ENCODE results near the gene ARHGEF4.
A peak's percentile ranks its signal among the peaks of the same experiment; 100 is the strongest.
"Not testable (repeated sequence)": the region's sequence is repeated elsewhere in the genome, so short reads cannot be mapped to it uniquely, and the experiment has no call there.

ARHGEF4 gene

DNA sequence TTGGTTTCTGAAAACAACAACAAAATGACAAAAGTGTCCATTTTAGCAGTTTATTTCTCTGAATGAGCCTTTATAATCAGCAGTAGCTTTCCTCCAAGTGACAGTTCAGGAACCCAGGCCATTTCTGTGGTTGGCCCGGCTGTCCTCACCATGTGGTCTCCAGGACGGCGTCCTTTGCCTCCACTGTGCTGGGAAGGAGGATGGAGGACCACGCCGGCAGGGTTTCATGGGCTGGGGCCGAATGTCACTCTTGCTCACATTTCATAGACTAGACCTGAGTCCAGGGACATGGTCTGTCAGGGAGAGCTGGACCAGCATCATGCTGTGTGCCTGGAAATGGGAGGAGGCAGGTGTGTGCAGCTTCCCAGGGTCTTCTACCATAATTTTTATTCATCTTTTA is 50.9 kb downstream of the ARHGEF4 start:
- no peak for DNase-seq

DNA sequence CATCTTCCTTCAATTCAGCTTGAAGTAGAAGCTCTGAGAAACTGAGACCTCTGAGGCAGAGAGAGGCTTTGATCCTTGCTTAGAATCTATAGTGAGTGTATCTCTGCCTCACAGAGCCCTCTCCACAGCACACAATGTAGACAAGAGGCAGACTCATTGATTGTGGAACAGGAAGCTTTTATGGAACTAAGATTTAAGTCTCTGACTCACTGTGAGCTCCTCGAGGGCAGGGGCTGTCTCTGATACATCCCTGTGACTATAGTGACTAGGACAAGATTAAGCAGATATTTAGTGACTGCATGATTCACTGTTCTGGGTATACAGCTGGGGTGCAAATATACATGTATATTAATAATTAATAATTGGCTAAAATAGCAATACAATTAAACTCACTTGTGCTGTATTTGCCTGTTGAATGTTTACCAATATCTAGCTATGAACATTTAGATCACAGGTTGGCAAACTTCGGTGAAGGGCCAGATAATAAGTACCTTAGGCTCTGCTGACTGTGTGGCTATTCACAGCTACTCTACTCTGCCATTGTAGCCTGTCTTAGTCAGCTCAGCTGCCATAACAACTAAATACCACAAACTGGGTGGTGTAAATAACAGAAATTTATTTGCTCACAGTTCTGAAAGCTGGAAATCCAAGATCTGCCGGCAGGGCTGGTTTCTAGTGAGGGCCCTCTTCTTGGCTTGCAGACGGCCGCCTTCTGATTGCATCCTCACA is 54.4 kb downstream of the ARHGEF4 start:
- DNase-seq, result no peak

DNA sequence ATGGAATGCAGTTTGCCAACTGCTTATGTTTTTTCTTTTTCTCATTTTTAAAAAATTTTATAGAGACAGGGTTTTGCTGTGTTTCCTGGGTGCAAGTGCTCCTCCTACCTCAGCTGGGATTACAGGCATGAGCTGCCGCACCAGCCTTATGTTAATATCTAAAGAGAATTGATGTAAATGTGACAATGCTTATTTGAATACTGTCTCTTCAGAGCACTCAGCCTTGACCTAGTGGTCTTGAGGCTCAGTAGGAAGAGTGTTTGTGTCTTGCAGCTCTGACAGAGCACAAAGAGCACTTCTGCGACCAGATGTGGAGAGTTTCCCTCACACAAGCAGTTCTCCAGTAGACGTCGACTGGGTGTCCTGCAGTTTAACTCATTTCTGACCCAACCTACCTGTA is 55.3 kb downstream of the ARHGEF4 start:
- no peak for DNase-seq

DNA sequence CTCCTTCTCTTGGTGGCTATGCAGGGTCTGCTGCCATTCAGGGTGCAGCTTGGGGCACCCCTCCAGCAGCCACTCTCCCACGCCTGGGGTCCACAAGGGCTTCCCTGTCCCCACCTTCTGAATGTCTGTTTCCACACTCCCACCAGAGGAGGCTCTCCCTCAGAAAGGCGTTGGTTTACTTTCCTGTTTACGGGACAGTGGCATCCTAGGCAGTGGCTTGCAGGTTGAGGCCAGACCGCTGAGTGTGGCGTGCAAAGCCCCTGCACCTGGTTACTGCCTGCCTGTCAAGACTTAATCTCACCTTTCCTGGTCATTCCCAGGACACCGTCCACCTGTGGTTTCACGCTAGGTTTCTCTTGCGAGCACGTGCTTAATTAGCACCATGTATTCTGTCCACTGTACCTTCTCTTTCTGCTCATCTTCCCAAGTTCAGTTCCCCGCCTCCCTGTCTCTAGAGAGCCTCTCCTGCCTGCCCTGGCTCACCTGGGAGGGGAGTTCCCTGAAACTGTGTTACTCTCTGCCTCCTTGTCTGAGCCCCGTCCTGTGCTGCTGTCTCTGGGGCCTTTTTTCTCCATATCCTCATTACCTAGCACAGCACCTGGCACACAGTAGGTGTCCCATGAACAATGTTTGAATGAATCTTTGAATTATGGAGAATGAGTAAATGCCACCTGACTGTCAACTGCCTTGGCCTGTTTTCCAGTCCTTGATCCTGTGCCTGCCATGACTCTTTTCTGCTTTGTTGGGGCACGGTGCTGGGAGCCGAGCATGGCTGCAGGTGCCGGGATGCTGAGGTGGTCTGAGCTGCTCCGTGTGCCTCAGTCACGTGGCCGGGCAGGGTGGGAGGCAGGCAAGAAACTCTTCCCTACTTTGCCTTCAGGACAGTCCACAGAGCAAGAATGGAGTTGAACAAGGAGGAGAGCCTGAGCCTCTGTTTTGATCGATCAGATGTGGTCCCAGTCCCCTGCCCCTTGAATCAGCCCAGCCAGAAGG is 56.4 kb downstream of the ARHGEF4 start:
- no peak for DNase-seq

DNA sequence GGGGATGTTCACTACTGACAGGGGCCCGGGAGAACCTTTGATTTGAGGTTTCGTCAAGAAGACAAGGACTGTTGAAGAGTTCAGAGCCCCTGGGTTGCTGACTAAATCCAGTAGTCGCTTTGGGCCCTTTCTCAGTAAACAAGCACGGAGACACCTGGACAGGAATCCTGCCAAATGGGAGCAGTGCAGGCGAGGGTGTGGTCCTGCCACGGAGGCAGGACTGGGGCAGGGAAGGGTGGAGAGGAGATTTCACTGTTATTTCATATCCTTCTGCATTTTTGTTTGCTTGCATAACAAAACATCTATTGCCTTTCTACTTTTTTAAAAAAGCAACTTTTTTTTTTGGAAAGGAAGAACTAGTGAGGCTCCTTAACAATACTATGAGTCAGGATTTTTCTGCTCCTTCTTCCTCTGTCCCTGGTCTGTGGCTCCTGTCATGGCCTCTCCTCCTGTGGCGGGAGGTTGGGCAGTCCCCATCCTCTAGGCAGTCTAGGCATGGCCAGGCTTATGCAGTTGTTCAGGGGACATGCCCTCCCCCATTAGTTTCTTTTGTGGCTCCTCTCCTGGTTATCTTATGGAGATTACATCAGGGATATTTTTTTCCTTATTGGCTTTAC is 57.7 kb downstream of the ARHGEF4 start:
- DNase-seq, result no peak

DNA sequence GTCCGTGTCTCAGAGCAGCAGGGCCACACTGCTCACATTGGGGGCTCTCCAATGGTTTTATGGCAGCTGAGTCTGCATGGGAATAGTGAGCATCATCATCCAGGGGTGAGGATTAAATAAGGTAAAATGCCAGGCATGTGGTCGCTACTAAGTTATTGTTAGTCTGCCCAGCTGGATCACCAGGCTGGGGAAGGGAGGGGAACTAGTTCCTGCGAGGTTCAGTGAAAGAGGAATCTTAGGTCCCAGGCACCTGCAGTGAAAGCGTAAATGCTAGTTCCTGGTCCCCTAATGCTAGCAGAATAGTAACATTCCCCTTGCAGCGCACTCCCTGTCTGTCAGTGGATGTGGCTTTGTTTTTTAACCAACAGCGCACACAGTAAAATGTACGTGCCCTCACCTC is 60.1 kb downstream of the ARHGEF4 start:
- DNase-seq, result no peak

DNA sequence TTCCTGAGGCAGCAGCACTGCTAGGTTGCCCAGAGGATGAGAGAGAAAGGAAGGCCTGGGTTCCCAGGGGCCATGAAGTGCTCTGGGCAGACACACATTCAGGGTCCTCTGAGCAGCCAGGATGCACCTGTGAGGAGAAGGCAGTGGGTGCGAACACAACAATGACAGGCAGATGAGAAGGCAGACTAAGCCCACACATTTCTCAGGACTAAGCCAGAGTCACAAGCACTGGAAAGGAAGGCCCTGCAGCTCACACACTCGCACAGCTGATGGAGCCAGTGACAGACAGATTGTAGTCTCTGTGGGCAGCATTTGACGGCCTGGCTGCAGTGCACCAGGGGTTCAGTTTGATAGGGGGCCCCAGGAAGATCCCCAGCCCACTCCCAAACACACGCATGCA is 61.8 kb downstream of the ARHGEF4 start:
- no peak for DNase-seq

DNA sequence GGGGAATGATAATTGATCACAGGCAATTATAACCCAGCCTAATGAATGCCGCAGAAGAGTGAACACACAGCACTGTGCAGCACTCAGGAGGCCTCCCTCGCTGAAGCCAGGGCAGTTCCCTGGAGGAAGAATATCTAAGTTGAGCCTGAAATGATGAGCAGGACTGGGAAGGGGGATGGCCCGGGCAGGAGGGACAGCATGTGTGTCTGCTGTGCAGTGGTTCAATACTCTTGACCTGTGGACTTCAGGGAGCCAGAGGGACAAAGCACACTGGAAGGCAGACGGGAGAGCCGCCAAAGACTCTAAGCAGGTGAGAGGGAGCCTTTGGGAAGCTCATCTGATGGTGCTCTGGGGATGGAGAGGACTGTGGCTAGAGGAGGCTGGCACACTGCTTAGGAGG is 62.6 kb downstream of the ARHGEF4 start:
- DNase-seq, result no peak

DNA sequence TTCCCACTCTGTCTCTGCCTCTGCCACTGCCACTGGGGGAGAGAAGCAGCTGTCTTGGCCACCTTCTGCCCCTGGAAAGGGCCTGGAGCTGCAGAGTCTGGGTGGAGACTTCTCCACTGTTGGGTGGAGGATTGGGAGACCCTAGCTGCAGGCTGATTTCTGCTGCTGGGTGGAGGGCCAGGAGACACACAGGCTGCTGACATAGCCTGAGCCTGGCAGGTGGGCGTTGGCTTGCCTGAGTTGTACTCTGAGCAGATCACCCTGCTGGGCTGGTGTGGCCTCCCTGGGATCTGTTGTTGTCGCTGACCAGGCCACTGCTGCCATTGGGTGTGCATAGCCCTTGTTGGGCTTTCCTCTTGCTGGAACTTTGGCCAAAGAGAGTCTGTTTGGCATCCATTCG is 64.3 kb downstream of the ARHGEF4 start:
- no peak for DNase-seq

DNA sequence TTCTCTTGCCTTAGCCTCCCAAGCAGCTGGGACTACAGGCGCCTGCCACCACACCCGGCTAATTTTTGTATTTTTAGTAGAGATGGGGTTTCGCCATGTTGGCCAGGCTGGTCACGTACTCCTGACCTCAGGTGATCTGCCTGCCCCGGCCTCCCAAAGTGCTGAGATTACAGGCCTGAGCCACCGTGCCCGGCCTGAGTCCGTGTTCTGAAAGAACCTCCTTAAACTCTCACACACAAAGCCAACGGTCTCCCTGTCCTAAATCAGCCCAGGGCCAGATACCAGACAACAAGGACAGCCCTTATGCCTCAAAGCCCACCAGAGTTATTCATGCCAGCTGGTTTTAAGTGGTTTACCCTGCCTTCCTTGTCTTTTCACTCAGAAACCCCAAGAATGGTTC is 64.9 kb downstream of the ARHGEF4 start:
- not testable (repeated sequence) for DNase-seq

DNA sequence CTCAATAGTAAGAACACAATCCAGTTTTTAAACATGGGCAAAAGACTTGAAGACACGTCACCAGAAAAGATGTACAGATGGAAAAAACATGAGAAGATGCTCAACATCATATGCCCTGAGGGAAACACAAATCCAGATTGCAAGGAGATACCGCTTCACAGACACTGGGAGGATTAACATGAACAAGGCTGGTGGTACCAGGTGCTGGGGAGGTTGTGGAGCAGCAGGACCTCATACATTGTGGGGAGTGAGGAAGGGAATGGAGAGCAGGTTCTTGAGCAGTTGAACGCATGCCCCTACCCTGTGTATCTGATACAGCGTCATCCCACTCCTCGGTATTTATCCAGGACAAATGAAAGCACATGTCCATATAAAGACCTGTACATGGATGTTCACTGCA is 72.1 kb downstream of the ARHGEF4 start:
- no peak for DNase-seq

DNA sequence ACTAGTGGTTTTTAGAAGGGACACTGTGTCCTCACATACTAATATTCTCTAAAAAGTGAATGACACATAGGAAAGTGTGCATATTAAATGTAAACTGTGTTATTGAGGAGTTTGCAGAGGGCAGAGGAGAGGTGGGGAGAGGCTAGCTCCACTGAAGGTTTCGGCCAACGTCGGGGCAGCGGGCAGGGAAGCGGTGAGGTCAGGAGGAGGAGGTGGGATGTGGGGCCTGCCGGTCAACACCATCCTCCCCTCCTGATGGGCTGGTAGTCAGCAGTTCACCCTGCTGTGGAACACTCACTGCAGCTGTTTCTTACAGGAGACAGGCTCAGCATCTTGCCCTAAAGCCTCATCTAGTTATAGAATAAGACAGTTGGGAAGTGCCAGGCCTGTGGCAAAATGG is 74.2 kb downstream of the ARHGEF4 start:
- DNase-seq, result no peak

DNA sequence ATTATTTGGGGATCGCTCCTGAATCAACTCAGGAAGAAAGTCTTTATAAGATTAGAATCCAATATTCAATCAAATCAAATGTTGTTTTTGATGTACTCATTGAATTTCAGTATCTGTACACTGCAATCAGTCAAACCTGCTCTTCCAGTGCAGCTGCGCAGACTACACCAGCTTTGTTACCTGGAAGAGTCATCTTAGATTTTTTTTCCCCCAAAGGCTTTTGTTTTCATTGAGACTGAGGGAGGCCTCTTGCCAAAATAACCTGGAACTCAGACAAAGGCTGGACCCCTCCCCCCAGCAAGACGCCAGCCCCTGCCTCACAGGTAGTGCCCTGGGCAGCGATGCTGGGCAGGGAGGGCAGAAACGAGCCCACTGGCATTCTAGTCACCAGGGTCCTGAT is 74.8 kb downstream of the ARHGEF4 start:
- DNase-seq, result no peak

DNA sequence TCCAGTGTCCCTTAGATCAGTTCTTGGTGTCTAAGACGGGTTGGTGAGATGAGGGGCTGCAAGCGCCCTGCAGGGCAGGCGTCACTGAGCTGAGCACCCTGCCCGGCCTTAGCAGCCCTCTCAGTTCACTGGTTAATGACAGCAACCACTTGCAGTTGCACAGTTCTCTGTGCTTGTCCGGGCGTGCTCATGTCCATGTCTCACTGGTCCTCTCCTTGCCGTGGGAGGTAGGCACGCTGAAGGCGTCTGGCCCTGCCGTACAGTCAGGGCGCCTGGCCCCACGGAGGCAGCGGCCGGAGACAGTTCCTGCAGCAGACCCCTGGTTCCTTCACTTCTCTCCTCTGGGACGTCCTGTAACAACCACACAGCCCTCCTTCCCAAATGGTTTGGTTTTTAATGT is 75.3 kb downstream of the ARHGEF4 start:
- DNase-seq, result no peak

DNA sequence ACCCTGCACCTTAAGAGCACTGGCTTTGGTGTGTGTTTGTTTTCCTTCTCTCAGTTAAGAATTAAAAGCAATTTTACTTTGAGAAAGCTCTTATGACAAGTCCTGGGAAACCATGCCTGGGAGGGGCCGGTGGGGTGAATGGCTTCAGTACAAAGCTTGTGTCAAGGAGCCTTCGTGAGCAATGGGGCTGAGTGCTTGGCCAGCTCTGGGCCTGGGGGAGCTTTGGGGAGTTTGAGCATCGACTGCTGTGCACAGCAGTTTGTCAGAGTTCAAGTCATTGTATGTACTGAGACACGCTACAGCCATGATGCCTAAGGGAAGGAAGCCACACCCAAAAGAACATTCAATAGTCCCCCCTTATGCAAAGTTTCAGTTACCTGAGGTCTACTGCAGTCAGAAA is 75.8 kb downstream of the ARHGEF4 start:
- no peak for DNase-seq

DNA sequence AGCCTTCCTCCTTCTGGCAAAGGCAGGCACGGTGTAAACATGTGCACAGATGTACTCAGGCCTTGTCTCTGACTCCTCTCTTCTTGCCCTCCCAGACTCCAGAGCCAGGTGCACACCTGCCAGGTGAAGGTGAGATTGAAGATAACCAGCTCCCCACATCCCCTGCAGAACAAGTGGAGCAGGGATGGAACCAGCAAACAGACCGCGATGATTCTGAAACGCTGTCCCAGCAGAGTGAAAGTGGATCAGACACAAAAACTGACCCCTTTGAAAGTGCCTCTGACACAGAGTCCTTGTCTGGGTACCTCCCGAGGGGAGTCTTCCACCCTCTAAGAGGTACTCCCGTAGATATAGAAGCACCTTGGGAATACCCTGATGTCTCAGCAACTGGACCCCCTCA is 77.2 kb downstream of the ARHGEF4 start:
- no peak for DNase-seq

DNA sequence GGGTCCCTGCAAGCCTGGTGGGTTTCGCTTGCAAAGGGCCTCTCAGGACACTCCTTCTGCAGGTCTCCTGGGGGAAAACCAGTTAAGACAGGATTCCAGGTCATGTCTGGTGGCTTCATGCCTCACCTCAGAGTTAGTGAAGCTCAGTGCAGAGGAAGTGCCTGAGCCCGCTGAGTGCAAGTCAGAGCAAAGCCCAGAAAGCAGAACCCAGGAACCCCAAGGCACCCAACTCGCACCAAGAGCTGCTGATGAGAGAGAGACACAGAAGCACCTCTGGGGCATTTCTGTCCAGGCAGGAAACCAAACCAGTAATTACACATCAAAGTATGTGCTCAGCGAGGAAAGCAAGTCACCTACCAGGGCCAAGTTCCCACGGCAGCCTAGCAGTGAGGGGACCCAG is 78.4 kb downstream of the ARHGEF4 start:
- no peak for DNase-seq

DNA sequence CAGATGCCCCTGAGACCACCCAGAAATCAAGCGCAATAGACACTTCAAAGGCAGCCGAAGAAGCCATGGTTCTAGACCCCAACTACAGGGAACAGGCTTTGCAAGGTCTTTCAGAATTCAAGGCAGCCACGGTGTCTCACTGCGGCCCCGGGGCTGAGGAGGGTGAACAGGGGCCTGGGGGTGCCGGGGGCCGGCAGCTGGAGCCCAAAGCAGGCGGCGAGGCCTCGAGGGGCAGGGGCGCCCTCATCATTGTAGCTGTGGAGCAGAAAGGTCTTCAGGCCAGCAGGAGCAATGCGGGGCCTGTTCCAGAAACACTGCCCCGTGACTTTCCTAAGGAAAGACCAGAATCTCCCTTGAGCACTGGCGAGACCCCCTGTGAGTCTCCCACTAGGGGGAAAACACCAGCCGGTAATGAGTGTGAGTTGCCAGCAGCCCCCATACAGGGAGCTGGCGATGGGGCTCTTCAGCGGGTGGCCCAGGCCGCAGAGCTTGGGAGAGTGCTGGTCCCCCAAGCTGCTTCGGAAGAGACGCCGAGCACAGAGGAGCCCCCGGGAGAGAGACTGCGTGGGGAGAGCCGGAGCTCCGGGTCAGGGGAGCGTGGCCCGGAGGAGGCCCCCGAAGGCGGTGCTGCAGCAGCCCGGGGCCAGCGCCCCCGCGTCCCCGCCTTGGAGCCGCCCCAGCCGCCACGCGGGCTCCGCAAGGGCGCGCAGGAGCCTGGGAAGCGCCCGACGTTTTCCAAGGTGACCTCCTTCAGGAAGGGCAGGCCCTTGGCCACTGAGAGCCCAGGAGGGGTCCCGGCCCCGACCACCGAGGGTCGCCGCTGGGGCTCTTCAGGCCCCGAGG is 79.1 kb downstream of the ARHGEF4 start:
- no peak for DNase-seq

DNA sequence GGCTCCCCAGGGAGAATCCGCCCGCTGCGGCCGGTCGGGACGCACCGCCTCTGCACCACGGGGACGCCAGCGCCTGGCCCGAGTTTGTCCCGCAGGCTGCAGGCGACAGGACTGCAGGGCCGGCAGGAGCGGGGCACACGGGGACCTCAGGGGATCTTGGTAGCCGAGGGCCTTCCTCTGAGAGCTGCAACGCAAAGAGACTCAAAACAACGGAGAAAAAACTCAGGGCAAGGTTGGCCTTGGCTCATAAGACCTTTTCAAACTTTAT is 79.7 kb downstream of the ARHGEF4 start:
- no peak for DNase-seq

DNA sequence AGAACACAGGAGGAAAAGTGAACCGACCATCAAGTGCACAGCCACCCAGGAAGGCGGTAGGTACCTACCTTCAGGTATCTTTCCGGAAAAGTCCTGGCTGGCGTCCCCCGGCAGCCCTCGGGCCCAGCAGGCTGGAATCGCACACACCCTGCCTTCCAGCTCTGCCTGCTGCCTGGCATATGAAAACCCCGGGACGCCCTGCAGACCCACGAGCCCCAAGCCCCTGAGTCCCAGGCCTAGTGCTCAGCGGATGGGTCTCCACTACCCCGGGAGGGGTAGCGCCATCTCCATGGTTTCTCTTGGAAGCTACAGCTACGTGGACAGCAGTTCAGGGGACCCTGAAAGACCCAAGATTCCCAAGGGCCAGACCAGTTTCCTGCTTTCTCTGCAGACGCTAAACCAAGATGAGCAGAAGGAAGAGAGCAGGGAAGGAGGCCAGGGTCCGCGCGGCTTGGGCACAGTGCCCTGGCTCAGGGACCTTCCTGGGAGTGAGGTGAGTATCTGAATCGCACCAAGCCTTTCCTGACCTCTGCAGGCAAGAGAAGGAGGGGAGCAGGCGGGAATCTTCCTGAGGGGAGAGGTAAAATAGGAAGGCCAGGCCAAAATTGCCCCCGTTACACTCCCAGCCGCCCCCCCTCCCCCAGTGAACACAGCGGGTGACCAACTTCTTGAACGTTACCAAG is 80.4 kb downstream of the ARHGEF4 start:
- DNase-seq, result no peak

DNA sequence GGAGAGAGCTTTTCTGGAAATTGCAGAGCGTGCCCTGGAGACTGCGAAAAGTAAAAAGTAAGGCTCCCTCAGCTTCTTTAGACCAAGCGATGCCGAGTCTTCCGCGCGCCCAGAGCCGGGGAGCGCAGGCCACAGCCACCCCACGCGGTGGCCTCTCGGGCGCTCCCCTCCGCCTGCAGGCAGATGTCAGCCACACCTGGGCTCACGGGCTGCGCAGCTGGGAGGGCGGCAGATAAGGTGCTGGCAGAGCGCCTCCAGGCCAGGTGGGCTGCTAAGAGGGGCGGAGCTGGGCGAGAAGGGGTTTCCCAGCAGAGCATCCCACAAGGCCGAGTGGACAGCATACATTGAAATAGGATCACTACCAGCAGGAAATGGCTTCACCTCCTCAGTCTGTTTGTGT is 81.7 kb downstream of the ARHGEF4 start:
- no peak for DNase-seq

DNA sequence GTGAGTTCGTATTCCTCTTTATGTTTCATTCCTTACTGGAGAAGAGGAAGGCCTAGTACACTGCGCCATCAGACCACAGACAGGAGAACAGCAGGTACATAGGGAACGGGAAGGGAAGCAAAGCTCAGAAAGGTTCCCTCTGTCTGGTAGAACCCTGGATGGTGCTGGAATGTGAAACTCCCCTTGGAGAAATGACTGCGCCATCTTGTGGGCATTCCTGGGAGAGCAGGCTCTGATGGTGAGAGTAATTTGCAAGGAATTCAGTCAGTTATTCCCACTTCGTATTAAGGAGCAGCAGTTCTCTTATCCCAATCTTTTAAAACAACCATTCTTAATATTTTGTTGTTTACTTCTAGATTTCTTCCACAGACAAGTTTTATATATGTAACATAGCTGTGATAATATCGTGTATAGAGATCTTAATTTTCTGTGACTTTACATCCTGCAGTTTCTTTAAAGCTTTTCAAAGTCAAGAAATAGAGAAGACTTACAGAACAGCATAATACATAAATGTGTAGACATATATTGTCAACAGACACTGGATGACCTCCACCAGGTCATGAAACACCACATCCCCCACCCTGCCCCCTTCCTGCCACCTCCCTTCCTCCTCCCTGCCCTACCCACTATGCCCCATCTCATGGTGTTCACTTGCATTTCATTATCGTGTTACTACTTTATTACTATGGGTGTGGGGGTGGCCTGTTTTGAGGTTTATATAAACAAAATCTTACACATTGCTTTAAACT is 83.9 kb downstream of the ARHGEF4 start:
- DNase-seq, result peak; percentile 45

Data from effector CD4-positive, alpha-beta T cell (primary cell).